Left lung (tissue), 10 donors: Measurements from ENCODE around the gene VPS13D. TPM values are rescaled to one million over a fixed set of nuclear protein-coding genes. Genes with fewer than 3 reads are reported as not detected.

ENCODE experiments used
- ATAC-seq: fragments of 200-7000 bp; cut with Tn5 transposase; one replicate; pipeline ENCODE4 v1.9.1; 2020; ENCODE audit warnings: moderate library complexity
- DNase-seq, 4 donors: peaks; one replicate each; pipeline ENCODE4 v3.0.0-alpha.2; 2013 to 2020
- H3K27ac ChIP-seq, 2 donors: fragments of 200-600 bp; sonication (generic) in 1 of 2; one replicate each; pipeline versions ENCODE4 v1.5.0 to v1.8.0; 2020 to 2021
- H3K27me3 ChIP-seq, 2 donors: fragments of 200-600 bp; sonication (generic) in 1 of 2; one replicate each; pipeline versions ENCODE4 v1.5.0 to v1.8.0; 2020 to 2021
- H3K36me3 ChIP-seq, 2 donors: fragments of 200-600 bp; sonication (generic) in 1 of 2; one replicate each; pipeline versions ENCODE4 v1.5.0 to v1.8.0; 2020 to 2021
- H3K4me1 ChIP-seq, 2 donors: fragments of 200-600 bp; one replicate each; pipeline ENCODE4 v1.8.0; 2021
- H3K4me3 ChIP-seq, 2 donors: fragments of 200-600 bp; sonication (generic) in 1 of 2; one replicate each; pipeline versions ENCODE4 v1.5.0 to v1.8.0; 2020 to 2021; ENCODE audit warnings: mild to moderate bottlenecking in 1 of 2
- H3K9me3 ChIP-seq, 2 donors: fragments of 200-600 bp; sonication (generic) in 1 of 2; one replicate each; pipeline versions ENCODE4 v1.5.0 to v1.8.0; 2020 to 2021
- intact Hi-C, 2 donors: fragments of 100-400 bp; cut with DNase I; formaldehyde crosslinking; loops; one replicate each; pipeline versions ENCODE4 v1.11.2 to v1.14.2; 2022
- polyA plus RNA-seq, 6 donors: library from polyadenylated mRNA; unstranded; fragments of 120-200 nt; gene quantifications; one replicate each; pipeline ENCODE4 v1.2.1, GENCODE V29; 2013; ENCODE audit not compliant: insufficient read length in 6 of 6
- total RNA-seq, 2 donors: library from RNA; stranded (reverse); fragmentation: NEBNext Ultra II Directional; extraction: Animal tissue kit (Norgen Biotek cat#: 25700); gene quantifications; one replicate each; pipeline ENCODE4 v1.2.1, GENCODE V29; 2021
- TF ChIP-seq, protein P1 (sequence below), 2 donors: fragments of 200-600 bp; sonication (generic) in 1 of 2; IDR thresholded peaks; one replicate each; pipeline versions ENCODE4 v1.5.0 to v1.8.0; 2021; ENCODE audit warnings: antibody characterized with exemption in 2 of 2
- donor health status: DM: no; HTN: yes; CAD: no.
- donor health status: DM: no; HTN: no; CAD: no.

Gene VPS13D
- total and polyA plus RNA-seq, 8 donors: 26.6 to 62.3 (median 30.2) TPM

DNA sequence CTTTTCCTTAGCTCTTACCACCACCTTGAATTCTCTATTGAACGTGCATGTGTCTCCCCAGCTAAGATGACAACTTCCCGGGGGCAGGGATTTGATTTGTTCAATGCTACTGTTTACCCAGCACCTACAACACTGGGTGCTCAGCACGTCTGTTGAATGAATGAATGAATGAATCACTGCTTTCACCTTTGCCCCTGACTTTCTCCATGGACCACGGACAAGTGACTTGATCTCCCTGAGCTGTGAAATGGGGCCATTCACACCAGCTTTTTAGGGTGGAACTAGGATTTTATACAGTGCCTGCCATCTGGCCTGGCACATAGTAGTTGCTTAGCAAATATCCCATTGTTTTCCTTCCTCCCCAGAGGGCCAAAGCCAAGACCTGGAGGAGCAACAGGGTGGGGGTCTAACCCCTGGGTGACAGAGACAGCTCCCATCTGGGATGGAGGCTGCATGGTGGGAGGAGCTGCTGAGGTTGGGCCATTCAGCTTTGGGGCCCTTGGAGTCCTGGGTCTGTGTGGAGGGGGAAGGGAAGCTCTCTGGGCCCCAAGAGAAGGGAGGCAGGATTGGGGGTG, 47.3 kb upstream of the VPS13D start:
- Histone ChIP-seq H3K9me3 (no peaks in the 10 kb centered on the region), H3K36me3 (peaks cover 0 to 18% of the 10 kb centered on the region in 2 donors), H3K27ac (peak overlapping the region; percentile 28 to 94), H3K27me3 (no peaks in the 10 kb centered on the region), H3K4me3 (no peak overlapping the region), H3K4me1 (peaks cover 68 to 100% of the 10 kb centered on the region in 2 donors)
- DNase-seq (peak in 2 of 4 donors; percentile 28 to 36), ATAC-seq (no peak)
- TF ChIP-seq, protein P1, sequence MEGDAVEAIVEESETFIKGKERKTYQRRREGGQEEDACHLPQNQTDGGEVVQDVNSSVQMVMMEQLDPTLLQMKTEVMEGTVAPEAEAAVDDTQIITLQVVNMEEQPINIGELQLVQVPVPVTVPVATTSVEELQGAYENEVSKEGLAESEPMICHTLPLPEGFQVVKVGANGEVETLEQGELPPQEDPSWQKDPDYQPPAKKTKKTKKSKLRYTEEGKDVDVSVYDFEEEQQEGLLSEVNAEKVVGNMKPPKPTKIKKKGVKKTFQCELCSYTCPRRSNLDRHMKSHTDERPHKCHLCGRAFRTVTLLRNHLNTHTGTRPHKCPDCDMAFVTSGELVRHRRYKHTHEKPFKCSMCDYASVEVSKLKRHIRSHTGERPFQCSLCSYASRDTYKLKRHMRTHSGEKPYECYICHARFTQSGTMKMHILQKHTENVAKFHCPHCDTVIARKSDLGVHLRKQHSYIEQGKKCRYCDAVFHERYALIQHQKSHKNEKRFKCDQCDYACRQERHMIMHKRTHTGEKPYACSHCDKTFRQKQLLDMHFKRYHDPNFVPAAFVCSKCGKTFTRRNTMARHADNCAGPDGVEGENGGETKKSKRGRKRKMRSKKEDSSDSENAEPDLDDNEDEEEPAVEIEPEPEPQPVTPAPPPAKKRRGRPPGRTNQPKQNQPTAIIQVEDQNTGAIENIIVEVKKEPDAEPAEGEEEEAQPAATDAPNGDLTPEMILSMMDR (IDR thresholded peaks at IDR 0.05): no peak
- intact Hi-C loops: no loop called here

DNA sequence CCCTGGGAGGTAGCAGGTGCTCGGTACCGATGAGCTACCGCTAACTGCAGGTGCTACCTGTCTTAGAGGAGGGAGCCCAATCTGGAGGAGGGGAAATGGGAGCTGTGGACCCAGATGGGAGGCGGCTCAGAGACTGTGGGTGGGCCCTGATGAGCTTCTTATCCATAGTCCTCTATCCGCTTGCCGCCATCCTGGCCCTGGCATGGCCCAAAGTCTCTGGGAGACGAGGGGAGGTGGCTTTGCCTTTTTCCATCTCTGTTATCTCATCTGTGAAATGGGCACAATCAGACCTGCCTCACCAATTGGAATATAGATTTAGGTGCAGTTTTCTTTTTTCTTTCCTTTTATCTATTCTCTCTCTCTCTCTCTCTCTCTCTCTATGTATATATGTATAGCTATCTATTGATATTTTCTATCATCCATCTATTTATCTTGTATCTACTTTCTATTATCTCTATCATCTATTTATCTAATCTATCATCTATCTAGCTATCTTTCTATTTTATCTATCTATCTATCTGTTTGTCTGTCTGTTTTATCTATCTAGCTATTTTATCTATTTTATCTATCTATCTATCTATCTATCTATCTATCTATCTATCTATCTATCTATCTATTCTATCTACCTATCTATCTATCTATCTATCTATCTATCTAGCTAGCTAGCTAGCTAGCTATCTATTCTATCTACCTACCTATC, 46.6 kb upstream of the VPS13D start:
- intact Hi-C loops: no loop called here

DNA sequence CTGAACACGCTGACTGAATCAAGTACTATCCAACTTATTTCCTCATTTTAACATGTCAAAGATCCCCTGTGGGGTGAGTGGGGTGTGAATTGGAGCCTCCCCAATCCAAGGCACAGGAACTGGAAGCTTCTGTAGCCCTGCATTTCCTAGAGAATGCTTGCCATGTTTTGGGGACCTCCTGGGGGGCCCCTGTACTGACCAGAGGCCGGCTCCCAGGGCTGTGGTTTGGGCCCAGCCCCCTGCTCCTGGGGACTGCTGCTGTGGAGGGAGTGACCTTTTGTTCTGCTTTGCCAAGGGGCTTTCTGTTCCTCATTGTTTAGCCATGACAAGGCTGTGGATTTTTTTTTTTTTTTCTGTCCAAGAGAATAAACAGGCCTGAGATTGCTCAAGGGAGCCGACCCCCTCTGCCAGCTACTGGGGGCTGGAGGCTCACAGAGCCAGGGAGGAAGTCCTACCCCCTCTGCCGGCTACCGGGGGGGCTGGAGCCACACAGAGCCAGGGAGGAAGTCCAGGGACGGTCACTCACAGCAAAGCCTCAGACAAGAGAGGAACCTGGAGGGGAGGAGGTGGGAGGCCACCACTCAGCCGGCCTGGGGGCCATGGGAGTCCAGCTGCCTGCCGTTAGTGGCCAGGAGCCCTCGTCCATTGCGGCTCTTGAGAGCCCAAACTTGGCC, 45.7 kb upstream of the VPS13D start:
- DNase-seq (peak; percentile 76 to 93 (median 91)), ATAC-seq (peak; percentile 68)
- Histone ChIP-seq H3K9me3 (no peaks in the 10 kb centered on the region), H3K27me3 (no peaks in the 10 kb centered on the region), H3K4me3 (peak overlapping the region in 1 of 2 donors; percentile 30), H3K4me1 (peaks cover 51 to 100% of the 10 kb centered on the region in 2 donors), H3K27ac (peak overlapping the region; percentile 88 to 94), H3K36me3 (peaks cover 0 to 26% of the 10 kb centered on the region in 2 donors)
- intact Hi-C loops: no loop called here
- TF ChIP-seq, protein P1 (IDR thresholded peaks at IDR 0.05): peak in 1 of 2 donors; percentile 45

More for the DNA sequence above, 46.6 kb upstream of the VPS13D start:
- peak overlapping the region; percentile 88 to 94 for H3K27ac ChIP-seq
- H3K9me3 ChIP-seq: no peaks in the 10 kb centered on the region
- DNase-seq (peak in 1 of 4 donors; percentile 57), ATAC-seq (no peak)
- H3K36me3 ChIP-seq: peaks cover 0 to 18% of the 10 kb centered on the region in 2 donors
- no peaks in the 10 kb centered on the region for H3K27me3 ChIP-seq
- TF ChIP-seq, protein P1 (IDR thresholded peaks at IDR 0.05): no peak
- peaks cover 60 to 100% of the 10 kb centered on the region in 2 donors for H3K4me1 ChIP-seq
- no peak overlapping the region for H3K4me3 ChIP-seq

DNA sequence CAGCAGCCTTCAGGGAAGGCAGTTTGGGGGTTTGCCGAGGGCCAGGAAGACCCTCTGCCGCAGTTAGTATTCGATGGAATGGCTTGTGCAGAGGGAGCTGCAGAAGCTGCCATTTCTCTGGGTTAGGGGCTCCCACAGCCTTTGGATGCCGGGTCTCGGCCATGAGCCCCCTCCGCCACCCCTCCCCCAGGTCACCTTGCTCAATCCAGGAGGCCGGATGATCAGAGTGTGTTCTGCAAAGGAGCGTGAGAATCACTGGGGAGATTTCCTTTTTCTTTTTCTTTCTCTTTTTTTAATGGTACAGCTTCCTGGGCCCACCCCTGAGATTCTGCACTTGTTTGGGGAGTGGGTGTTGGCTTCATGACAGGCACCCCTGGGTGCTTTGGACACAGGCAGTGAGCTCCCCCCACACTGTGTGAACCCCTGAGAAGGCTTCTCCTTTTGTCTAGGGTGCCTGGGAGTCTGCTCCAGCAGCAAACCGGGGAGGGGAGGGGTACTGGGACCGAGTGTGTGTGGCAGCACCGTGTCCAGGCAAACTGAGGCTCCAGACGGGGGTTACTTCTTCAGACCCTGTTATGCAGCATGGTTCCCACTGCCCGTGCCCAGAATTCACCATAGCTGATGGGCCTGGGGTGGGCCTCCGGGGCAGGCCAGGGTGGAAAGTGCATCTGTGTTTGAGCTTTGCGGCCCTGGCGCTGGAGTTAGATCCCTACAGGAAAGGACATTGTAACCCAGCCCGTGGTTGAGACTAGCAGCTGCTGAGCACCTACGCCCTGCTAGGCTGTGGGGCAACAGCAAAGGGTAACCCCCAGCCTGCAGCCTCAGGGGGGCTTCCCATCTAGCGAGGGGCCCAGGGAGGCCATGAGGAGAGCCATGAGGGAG, 44.6 kb upstream of the VPS13D start:
- H3K36me3 ChIP-seq: peaks cover 0 to 35% of the 10 kb centered on the region in 2 donors
- intact Hi-C loops: no loop called here
- no peak for DNase-seq
- H3K4me3 ChIP-seq: peak overlapping the region in 1 of 2 donors; percentile 30
- no peaks in the 10 kb centered on the region for H3K27me3 ChIP-seq
- H3K9me3 ChIP-seq: no peaks in the 10 kb centered on the region
- peak overlapping the region; percentile 88 to 94 for H3K27ac ChIP-seq
- peaks cover 41 to 93% of the 10 kb centered on the region in 2 donors for H3K4me1 ChIP-seq
- ATAC-seq: no peak
- TF ChIP-seq, protein P1 (IDR thresholded peaks at IDR 0.05): no peak
